ENCODE results near the gene HOXD9.

DNA sequence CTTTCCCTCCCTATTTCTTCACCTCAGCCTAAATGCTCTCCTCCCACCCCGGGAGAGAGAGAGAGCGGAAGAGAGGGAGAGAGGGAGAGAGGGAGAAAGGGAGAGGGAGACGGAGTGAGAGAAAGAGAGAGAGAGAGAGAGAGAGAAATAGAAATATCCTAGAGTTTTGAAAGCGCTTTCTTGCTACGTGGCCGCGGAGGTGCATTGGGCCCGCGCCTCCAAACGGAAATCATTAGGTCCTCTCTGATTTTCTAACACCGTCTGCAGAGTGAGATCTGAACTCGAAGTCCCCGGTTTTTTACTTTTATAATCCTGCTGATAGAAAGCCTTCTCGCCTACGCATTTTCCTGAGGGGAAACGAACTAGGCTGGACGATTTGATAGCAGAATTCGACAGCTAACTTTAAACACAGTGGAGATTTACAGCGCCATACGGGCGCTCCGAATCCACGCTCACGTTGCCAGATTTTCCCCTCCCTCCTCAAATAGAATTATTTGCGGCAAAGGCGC, 37.9 kb upstream of the HOXD9 start:
- TF ChIP-seq, protein P1, sequence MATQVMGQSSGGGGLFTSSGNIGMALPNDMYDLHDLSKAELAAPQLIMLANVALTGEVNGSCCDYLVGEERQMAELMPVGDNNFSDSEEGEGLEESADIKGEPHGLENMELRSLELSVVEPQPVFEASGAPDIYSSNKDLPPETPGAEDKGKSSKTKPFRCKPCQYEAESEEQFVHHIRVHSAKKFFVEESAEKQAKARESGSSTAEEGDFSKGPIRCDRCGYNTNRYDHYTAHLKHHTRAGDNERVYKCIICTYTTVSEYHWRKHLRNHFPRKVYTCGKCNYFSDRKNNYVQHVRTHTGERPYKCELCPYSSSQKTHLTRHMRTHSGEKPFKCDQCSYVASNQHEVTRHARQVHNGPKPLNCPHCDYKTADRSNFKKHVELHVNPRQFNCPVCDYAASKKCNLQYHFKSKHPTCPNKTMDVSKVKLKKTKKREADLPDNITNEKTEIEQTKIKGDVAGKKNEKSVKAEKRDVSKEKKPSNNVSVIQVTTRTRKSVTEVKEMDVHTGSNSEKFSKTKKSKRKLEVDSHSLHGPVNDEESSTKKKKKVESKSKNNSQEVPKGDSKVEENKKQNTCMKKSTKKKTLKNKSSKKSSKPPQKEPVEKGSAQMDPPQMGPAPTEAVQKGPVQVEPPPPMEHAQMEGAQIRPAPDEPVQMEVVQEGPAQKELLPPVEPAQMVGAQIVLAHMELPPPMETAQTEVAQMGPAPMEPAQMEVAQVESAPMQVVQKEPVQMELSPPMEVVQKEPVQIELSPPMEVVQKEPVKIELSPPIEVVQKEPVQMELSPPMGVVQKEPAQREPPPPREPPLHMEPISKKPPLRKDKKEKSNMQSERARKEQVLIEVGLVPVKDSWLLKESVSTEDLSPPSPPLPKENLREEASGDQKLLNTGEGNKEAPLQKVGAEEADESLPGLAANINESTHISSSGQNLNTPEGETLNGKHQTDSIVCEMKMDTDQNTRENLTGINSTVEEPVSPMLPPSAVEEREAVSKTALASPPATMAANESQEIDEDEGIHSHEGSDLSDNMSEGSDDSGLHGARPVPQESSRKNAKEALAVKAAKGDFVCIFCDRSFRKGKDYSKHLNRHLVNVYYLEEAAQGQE (IDR thresholded peaks at IDR 0.05; ENCODE audit: insufficient read depth in 1 of 2, low read depth in 2 of 2, low read length in 2 of 2) = no peak
- TF ChIP-seq SIN3A (IDR thresholded peaks at IDR 0.05; ENCODE audit: borderline replicate concordance, insufficient read depth, low read length) (no peak), TAF1 (IDR thresholded peaks at IDR 0.05; ENCODE audit: borderline replicate concordance, insufficient read depth, low read length) (no peak)

Data from PFSK-1 (cell line).